Right renal pelvis (tissue), 4 donors: ENCODE results near the gene CDH13. TPM values are rescaled to one million over a fixed set of nuclear protein-coding genes. Genes with fewer than 3 reads are reported as not detected.
A peak's percentile ranks its signal among the peaks of the same experiment; 100 is the strongest.

ENCODE experiments used
- DNase-seq, 4 donors: peaks; one replicate each; pipeline ENCODE4 v3.0.0-alpha.2; 2013; ENCODE audit warnings: low read depth in 4 of 4, low spot score in 3 of 4, missing footprints in 1 of 4
- polyA plus RNA-seq, 4 donors: library from polyadenylated mRNA; unstranded; fragments of 120-200 nt; gene quantifications; one replicate each; pipeline ENCODE4 v1.2.1, GENCODE V29; 2013; ENCODE audit not compliant: insufficient read length in 4 of 4

CDH13 gene
- polyA plus RNA-seq, 4 donors, result 10.1 to 16.5 (median 13.4) TPM

GRCh38 chr16:83669456-83669855, 1042.7 kb downstream of the CDH13 start:
- no peak for DNase-seq

GRCh38 chr16:83674931-83675535, 1048.3 kb downstream of the CDH13 start:
- no peak for DNase-seq

DNA sequence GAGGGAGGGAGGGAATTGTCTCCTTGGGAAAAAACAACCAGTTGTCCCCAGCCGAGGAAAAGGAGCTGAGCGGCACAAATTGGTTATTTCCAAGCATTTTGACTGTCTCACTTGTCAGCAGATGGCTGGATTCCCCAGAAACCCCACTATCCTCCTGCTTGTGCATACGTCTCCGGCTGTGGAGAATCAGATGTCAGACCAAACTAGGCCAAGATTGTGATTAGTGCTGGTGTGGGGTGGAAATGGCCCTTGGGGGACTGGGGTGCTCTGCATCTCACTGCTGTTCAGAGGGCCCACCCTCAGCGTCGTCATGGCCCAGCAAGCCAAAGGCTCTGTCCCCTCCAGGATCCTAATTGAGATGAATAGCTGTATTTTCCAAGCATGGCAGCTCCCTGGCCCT, 1049.3 kb downstream of the CDH13 start:
- no peak for DNase-seq

DNA sequence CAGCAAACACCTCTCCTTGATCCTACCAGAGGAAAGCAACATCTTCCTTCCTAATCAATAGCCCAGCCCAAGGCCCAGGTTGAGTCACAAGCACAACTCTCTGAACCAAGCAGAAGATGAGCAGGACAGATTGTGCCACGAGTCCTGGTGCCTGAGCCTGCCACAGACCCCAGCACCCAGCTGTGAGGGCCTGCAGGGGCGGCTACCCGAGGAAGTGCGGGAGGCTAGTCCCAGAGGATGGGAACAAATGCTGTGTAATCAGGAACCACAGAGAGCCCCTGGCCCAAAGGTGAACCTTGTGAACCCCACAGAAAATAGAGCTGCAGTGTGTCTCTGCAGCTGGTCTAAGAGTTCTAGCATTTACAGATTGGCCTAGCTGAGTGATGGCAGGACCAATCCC, 1054.2 kb downstream of the CDH13 start:
- no peak for DNase-seq

DNA sequence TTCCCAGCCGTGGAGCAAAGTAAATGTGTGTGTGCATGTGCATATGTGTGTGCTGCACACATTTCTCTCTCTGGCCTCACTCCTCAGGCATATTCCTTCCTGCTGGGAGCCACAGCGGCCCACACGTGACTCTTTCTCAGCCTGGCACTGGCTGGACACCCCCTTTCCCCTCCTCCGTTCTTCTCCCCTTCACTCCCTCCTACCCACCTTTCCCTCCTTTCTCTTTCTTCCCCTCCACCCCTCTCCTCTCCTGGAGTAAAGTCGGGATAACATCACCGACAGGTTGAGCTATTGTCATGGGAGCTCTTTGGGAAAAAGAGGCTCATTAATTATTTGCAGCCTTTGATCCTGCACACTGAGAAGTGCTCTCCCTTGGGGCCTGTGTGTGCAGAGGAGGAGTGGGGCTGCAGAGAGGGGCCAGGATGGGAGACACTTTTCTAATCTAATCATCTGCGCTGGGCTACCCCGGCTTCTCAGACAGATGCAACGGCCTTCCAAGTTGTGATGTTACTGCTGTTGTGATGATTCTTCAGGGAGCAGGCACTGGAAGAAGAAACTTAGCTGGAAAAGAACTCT, 1054.7 kb downstream of the CDH13 start:
- DNase-seq, result no peak

GRCh38 chr16:83682116-83682867, 1055.5 kb downstream of the CDH13 start:
- no peak for DNase-seq

DNA sequence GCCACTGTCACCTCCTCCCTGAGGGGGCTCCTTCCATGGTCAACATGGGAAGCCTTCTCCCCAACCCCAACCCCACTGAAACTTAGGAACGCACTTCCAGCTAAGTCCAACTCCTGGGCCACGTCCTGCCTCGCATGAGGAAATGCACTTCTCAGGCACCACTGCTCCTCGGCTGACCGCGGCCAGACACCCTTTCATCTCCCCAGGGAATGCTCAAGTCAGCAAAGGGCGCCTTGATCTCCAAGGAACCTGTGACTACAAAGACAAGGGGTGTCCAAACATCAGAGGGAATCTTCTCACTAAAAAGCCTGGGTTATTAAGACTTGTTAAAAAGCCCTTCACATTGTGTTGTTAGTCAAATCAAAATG, 1056.1 kb downstream of the CDH13 start:
- no peak for DNase-seq

- DNase-seq, result no peak
Measured at GRCh38 chr16:83685615-83686165, 1058.9 kb downstream of the CDH13 start.

DNA sequence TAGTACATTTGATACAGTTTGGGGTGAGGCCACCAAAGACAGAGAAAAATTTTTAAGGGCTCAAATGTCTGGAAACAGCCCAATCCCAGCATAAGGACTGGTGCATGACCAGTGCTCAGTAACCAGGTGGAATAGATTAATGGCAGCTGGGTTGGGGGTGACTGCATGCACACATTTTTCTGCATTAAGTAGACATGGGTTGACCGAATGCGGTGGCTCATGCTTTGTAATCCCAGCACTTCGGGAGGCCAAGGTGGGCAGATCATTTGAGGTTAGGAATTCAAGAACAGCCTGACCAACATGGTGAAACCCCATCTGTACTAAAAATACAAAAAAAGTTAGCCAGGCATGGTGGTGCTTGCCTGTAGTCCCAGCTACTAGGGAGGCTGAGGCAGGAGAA, 1060.0 kb downstream of the CDH13 start:
- no peak for DNase-seq

DNA sequence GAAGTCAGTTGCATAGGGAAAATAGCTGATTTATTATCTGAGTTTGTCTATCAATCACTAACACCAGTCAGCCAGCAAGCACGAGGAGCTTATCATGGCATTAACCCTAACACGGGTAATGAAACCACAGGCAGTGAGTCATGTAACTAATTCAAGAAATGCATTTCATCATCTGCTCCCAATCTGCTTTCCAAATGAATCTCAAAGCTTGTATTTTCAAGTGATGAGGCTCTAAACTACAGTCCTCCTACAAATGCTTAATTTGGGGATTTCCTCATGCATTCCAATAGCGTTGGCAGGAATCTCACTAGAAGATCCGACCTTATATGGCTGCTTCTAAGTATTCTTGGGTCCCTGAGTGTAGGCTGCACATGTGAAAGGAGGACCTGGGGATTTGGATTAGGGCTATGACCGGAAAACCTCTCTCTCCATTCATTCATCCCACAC, 1062.6 kb downstream of the CDH13 start:
- DNase-seq, result no peak

DNA sequence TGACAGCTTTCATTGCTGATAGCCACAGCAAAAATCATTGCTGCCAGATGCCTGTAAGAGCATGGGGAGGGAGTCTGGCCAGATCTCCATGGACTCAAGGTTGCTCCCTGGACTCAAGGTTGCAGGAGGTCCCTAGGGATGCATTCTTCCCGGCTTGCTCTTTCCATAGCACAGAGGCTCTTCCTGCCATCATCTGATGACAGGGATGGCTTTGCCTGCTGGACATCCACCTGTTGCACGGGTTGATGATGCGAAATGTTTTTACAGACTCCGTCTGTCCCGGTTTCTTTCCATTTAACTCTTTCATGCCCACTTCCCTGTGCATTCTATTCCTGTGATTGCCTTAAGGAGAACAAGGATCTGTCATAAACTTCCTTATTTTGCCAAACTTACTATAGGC, 1065.5 kb downstream of the CDH13 start:
- DNase-seq, result no peak

DNA sequence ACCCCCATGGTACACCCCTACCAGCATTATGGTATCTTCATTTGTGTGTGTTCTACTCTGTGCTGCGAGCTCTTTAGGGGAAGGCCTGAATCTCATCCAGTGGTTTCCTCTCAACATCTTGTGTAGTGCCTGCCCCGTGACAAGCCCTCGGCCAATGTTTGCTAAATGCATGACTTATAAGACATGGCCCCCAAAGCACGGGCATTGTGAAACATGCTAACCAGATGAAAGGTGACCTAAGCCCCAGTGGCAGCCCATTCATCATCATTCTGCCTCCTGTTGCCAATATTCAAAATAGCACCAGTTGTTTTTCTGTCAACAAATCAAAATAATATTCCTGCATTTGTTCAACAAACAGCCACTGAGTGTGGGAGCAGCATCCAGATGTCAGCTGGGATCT, 1072.2 kb downstream of the CDH13 start:
- no peak for DNase-seq

- DNase-seq, result no peak
Measured at GRCh38 chr16:83699817-83700216, 1073.0 kb downstream of the CDH13 start.

- no peak for DNase-seq
Measured at GRCh38 chr16:83700918-83701317, 1074.1 kb downstream of the CDH13 start.

- DNase-seq, result peak; percentile 38 to 47 (median 44)
Measured at GRCh38 chr16:83701494-83701893, 1074.7 kb downstream of the CDH13 start.

DNA sequence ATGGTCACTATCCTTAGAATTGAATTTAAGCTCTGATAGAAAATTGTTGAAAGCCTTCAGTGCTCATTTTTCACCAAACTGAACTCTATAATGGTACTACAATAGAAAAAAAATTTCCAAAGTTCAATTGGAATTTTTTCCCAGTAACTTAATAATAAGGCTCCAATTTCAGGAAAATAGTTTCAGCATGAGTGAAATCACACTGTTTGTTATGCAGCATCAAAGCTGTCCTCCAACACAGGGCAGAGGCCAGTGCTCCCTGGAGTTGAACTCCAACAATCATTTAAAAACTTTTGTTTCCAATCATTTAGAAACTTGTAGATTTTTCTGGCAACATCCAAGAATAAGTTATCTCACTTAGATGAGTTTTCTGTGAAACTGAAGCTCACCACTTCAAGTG, 1077.9 kb downstream of the CDH13 start:
- no peak for DNase-seq

- no peak for DNase-seq
Measured at GRCh38 chr16:83705856-83706255, 1079.1 kb downstream of the CDH13 start.

GRCh38 chr16:83706394-83706793, 1079.6 kb downstream of the CDH13 start:
- DNase-seq, result no peak

- no peak for DNase-seq
Measured at GRCh38 chr16:83711069-83711468, 1084.3 kb downstream of the CDH13 start.

GRCh38 chr16:83713597-83713996, 1086.8 kb downstream of the CDH13 start:
- DNase-seq, result no peak

DNA sequence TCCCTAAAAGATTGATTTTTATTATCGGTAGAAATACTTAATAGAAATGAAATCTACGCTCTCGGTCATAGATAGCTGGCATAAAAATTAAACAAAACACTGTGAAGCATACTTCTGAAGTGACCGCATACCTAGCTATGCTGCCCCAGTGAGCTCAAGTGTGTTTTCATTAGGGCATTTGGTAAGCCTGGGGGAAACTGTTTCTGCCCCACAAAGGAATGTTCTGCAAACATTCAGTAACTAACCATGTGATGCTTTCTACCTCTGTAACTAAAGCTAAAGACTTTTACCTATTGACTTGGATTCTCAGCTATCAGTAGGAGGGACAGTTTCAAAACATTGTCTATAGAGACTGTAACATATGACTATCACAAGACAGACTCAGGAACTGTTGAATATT, 1087.5 kb downstream of the CDH13 start:
- no peak for DNase-seq
